Measurements from ENCODE around the gene OR8D2.
"Not testable (repeated sequence)": the region's sequence is repeated elsewhere in the genome, so short reads cannot be mapped to it uniquely, and the experiment has no call there.

Gene OR8D2

GRCh38 chr11:124285610-124286344 lies 34.2 kb downstream of the OR8D2 start:
- no peak for DNase-seq (ENCODE audit: low spot score)

- DNase-seq (ENCODE audit: low spot score) = no peak
Measured at GRCh38 chr11:124278261-124278660, 41.7 kb downstream of the OR8D2 start.

- DNase-seq (ENCODE audit: low spot score) = no peak
Measured at GRCh38 chr11:124277804-124278203, 42.2 kb downstream of the OR8D2 start.

- DNase-seq (ENCODE audit: low spot score) = no peak
Measured at GRCh38 chr11:124277207-124277606, 42.8 kb downstream of the OR8D2 start.

GRCh38 chr11:124276081-124276480 lies 43.9 kb downstream of the OR8D2 start:
- no peak for DNase-seq (ENCODE audit: low spot score)

GRCh38 chr11:124274000-124274399 lies 46.0 kb downstream of the OR8D2 start:
- no peak for DNase-seq (ENCODE audit: low spot score)

GRCh38 chr11:124270886-124271285 lies 49.1 kb downstream of the OR8D2 start:
- DNase-seq (ENCODE audit: low spot score) = not testable (repeated sequence)

Measured in CD4-positive, alpha-beta T cell treated with Interleukin-6 at 100 ng/mL for 8 hours (primary cell).